Activated CD8-positive, alpha-beta memory T cell treated with anti-CD3 and anti-CD28 coated beads, Interleukin-2, amount 10 ng/mL, durations not matched to agents 7 days and 5 days (primary cell): ENCODE measurements around the gene CELA3B. TPM values are rescaled to one million over a fixed set of nuclear protein-coding genes. Genes with fewer than 3 reads are reported as not detected.

Source experiments
- total RNA-seq, 2 experiments: library from RNA; stranded (reverse); gene quantifications; one replicate each; pipeline ENCODE4 v1.2.3, GENCODE V29; 2021

Gene CELA3B
- total RNA-seq, 2 experiments from 2014 or later, result not detected

Other genes starting within 250 kb of the CELA3B start
- 10 to 100 TPM; 83.9 to 96.8 TPM for gene USP48, start 193.9 kb upstream of the CELA3B start, total RNA-seq
- not detected for gene LDLRAD2, start 164.8 kb upstream of the CELA3B start, total RNA-seq
- 1 to 10 TPM; 1.0 to 2.5 TPM for gene HSPG2, start 39.7 kb upstream of the CELA3B start, total RNA-seq
- not detected for gene CELA3A, start 24.6 kb downstream of the CELA3B start, total RNA-seq
- 100 to 1,000 TPM; 254 to 340 TPM for gene CDC42, start 75.7 kb downstream of the CELA3B start, total RNA-seq
- not detected for gene WNT4, start 166.1 kb downstream of the CELA3B start, total RNA-seq